Sigmoid colon (tissue), 4 donors: ENCODE results near the gene POLR3E.

Source experiments
- EP300 ChIP-seq, 4 donors: sonication (generic); formaldehyde crosslinking; IDR thresholded peaks; one replicate each; pipeline ENCODE4 v1.6.1; 2017; ENCODE audit warnings: antibody characterized with exemption in 4 of 4
- POLR2A ChIP-seq, 2 donors: fragments of 450-650 bp; IDR thresholded peaks; one replicate each; pipeline ENCODE4 v1.6.1; 2016; ENCODE audit warnings: antibody characterized with exemption in 2 of 2, mild to moderate bottlenecking in 2 of 2, moderate library complexity in 2 of 2
- POLR2AphosphoS5 ChIP-seq, 4 donors: sonication (generic); formaldehyde crosslinking; IDR thresholded peaks; one replicate each; pipeline ENCODE4 v1.6.1; 2017; ENCODE audit warnings: antibody characterized with exemption in 4 of 4
- TF ChIP-seq, protein P1 (sequence below), 4 experiments: fragments of 450-650 bp in 3 of 4; fragments of 200-600 bp in 1 of 4; IDR thresholded peaks; one replicate each; pipeline ENCODE4 v1.5.1; 2016 to 2019; ENCODE audit warnings: antibody characterized with exemption in 4 of 4, mild to moderate bottlenecking in 3 of 4, moderate library complexity in 2 of 4

DNA sequence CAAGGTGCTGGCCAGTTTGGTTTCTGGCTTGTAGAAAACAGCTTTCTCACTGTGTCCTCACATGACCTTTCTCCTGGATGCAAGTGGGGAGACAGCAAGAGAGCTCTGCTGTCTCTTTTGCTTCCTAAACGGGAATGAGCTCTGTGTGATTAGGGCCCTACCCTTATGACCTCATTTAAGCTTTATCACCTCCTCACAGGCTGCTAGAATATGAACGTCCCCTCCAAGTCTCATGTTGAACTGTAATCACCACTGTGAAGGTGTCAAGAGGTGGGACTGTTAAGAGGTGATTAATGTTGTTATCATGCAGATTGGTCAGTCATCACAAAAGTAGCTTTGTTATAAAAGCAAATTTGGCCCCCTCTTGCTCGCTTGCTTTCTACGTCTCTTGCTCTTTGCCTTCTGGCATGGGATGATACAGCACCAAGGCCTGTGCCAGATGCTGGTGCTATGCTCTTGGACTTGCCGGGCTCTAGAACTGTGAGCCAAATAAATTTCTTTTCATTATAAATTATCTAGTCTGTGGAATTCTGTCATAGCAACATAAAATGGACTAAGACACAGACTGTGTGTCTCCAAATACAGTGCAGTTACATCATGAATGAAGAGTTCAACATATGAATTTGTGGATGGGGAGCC lies 14.8 kb upstream of the POLR3E start:
- TF ChIP-seq, protein P1, sequence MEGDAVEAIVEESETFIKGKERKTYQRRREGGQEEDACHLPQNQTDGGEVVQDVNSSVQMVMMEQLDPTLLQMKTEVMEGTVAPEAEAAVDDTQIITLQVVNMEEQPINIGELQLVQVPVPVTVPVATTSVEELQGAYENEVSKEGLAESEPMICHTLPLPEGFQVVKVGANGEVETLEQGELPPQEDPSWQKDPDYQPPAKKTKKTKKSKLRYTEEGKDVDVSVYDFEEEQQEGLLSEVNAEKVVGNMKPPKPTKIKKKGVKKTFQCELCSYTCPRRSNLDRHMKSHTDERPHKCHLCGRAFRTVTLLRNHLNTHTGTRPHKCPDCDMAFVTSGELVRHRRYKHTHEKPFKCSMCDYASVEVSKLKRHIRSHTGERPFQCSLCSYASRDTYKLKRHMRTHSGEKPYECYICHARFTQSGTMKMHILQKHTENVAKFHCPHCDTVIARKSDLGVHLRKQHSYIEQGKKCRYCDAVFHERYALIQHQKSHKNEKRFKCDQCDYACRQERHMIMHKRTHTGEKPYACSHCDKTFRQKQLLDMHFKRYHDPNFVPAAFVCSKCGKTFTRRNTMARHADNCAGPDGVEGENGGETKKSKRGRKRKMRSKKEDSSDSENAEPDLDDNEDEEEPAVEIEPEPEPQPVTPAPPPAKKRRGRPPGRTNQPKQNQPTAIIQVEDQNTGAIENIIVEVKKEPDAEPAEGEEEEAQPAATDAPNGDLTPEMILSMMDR (IDR thresholded peaks at IDR 0.05): no peak
- TF ChIP-seq POLR2A (IDR thresholded peaks at IDR 0.05) (no peak), POLR2AphosphoS5 (IDR thresholded peaks at IDR 0.05) (no peak), EP300 (IDR thresholded peaks at IDR 0.05) (no peak)
